ENCODE data around the gene STOX2.

STOX2 gene

DNA sequence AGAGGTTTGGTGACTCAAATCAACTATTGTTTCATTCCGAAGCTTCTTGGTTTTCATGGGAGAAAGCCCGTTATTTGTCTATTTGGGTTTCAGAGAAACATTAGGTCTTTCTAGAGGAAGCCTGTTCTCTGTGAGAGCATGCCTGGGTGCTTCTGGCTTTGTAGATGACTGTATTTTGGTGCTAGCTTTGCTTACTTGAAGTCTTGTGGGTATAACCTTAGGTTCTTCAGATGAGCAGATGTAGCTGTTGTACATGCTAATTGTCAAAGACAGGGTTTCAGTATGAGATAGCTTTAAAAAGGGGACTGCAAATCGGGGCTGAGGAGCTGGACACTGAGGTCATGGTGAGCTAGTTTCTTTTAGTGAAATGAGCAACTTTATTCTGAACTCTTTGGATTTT is 7.9 kb upstream of the STOX2 start:
- no peak for DNase-seq (ENCODE audit: low spot score)

DNA sequence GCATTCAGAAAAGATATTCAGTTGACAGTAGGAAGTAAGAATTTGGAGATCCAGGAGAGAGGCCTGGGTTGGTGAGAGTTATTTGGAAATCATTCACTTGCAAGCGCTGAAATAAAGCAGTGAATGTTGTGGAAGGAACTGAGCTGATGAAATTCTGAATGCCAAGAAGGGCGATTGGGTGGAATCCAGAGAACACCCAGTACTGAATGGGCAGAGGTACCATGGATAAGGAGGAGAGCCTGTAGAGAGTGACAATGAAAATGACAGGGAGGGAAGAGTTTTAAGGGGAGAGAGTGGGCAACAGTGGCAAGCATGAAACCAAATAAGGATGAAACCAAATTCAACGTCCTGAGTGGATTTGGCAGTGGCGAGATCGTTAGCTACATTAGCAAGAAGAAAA is 6.7 kb upstream of the STOX2 start:
- no peak for DNase-seq (ENCODE audit: low spot score)

DNA sequence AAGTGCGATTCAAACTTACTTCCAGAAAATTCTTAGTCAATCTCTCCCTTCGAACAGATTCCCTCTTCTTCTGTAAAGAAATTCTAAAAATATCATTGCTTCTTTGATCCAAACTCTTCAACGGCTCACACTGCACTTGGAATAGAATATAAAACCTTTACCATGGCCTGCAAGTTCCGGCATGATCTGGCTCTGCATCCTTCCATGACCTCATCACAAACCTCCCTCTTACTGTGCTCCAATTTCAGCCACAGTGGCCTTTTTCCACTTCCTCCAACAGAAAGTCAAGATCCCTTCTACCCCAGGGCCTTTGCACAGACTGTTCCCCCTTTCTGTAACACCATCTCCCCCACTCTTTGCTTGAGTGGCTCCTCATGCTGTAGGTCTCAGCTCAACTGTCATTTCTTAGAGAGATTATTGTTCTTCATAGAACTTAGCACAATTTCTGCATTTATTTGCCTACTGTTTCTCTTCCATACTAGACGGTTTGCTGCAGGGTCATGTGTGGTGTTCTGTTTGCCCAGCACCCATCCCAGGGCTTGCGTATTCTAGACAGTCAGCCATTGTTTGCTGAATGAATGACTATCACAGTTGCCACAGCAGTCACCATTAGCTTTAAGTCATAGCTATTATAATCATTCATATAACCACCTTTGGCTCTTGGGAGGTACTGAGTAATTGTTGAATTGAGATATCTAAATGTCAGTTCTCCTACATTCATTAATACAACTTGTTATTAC is 1.9 kb upstream of the STOX2 start:
- no peak for DNase-seq (ENCODE audit: low spot score)

DNA sequence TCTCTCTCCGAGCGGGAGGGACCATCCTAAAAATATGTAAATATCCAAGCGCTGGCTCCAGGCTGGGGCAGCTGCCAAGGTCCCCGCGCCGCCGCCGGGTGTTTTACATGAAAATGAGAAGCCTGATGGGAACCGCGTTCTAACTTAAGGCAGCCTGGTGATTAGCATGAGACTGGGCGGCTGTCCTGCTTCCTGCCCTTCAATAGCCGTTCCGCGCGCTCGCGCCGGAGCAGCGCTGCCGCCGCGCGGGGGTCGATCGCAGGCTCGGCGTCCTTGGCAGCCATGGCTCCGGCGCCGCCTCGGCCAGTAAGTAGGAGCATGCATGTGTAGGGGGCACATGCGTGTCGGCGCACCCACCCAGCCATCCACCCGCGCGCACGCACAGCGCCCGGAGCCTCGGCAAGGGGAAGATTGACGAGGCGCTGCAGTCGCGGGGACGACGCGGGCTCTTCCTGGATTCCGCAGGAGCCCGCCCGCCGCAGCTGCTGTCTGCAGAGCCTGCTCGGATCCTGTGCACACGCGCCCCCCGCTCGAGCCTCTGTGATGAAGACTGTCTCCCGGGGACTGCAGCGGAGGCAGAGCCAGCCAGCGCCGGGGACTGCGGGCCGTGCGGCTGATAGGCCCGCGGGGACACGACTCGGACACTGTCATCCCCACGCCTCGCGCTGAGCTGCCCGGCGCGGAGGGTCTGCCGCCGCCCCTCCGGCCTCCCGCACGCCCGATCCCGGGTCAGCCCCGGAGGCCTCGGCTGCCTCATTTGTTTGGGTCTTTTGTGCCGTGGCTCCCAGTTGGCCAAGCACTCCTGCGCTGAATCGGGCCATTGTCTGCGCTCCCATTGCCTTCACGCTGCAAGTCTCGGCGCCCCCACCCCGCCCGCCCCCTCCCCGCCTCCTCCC is 734 bp downstream of the STOX2 start:
- DNase-seq (ENCODE audit: low spot score) = peak; percentile 76

DNA sequence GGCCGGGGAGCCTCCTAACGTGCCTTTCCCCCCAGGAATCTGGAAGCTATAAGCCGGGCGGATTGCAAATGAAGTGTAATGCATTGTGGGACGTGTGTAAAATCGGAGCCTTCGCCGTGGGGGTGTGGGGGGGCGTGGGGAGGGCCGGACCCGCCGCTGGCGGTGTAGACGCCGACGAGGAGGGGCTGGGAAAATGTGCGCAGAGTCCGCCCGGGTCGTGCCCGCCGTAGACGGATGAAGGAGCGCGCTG is 1.3 kb downstream of the STOX2 start:
- DNase-seq (ENCODE audit: low spot score) = peak; percentile 73

DNA sequence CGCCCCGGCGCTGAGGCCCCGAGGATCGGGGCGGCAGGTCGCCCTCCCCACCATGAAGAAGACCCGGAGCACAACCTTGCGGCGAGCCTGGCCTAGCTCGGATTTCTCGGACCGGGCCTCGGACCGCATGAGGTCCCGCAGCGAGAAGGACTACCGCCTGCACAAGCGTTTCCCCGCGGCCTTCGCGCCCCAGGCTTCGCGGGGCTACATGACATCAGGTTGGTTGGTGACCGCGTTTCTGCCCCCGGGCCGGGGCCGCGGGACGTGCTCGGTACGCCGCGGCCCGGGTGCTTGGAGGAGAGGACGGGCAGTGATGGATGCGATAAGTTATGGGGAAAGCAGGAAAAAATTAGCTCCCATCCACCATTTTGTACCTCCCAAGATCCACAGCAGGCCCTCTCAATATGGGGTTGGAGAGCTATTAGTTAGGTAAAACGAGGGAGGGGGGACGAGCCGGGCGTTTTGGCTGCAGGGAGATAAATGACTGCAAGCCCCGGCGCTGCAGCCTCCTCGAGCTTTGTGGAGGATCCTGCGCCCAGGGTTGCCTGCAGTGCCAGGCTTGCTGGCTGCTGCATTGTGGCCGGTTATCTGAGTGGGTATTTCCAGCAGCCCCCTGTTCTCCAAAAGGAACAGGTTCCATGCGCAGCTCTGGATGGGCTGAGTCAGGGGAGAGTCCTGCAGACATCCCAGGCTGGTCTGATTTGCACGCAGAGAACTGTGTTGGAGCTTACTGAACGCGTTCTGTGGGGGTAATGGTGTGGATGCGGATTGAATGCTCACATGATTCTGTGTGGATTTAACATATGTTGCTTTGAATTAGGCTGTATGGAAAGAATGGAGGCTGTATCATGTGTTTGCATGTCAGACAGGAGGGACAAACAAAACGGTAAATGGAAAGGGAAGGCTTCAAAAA is 1.9 kb downstream of the STOX2 start:
- DNase-seq (ENCODE audit: low spot score) = peak; percentile 70

DNA sequence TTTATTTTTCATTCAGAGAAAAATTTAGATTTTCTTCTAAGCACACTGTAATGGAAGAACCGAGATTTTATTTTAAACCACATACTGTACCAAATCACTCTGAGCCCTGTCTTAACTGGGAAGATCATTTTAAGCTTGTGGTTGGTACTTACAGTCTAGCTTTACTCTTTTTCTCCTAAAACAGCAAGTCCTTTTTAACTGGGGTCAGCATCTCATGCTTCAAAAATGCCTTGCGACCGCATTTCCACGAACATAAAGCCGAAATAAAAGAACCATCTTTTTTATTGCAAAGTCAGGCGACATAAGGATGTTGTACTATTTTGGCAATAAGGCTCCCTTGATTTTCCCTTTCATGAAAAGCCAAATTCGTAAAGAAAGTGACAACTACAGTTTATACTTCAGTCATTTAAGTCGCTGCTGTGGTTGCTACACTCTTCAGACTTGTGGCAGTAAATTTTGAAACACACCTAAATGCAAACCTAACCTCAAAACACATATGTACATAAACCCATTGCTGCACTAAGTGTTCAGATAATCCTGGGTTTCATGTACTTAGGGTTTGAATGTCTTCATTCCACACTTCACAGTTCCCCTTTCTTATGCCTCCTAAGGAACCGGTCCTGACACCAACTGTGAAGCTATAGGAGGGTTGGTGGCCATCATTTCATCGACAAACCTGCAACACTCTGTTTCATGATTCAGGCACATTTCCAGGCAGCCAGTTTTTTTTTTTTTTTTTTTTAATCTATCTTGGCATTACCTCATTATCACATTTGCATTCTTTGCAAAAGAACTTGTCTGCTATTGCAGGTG is 3.0 kb downstream of the STOX2 start:
- DNase-seq (ENCODE audit: low spot score) = no peak

DNA sequence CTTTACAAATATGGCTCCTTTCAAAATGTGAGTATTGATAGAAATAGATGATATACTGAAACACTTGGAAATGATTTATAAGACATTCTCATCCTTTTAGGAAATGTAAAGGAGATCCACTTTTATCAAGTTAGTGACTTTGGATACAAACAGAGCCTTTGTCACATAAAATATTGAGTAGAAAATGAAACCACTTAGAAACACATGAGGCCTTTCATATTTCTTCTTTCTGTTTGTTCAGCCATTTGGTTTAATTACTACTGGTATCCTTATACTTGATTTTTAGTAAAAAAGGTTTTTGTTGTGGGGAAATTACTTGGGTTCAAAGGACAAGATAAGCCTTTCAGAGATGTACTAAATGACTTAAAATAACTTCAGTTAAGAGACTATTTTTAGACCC is 4.1 kb downstream of the STOX2 start:
- no peak for DNase-seq (ENCODE audit: low spot score)

DNA sequence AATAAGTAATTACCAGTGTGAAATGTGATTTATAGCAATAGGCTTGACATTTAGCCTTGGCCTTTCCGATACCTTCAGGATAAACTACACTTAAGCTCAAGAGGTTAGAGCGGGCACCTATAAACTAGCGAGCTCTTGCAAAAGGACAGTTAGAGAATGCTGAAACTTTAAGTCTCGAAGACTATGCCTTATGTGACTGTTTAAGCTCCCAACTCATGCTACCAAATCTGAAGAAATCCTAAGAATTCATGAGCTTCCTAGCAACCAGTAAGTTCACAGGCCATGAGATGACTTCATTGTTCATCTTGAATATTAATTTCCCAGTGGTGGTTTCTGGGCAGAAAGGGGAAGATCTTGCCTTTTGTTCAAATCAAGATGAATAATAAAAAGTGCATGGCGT is 4.7 kb downstream of the STOX2 start:
- DNase-seq (ENCODE audit: low spot score) = no peak

DNA sequence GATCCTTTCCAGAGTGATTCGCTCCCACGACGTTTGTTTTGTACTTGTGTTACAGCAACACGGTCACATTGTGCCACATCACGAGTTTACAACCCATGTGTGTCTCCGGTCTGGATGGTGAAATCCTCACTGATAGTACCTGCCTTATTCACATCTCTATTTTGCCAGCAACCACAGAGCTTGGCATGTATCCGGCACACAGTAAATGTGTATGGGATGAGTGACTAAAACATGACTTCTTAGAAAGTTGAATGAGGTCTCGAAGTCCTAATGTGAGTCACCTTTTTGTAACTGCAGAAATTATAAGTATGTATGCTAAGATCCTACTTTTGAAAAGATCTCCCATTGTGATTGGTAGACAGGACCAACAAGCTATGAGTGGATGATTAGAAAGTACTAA is 7.5 kb downstream of the STOX2 start:
- no peak for DNase-seq (ENCODE audit: low spot score)

DNA sequence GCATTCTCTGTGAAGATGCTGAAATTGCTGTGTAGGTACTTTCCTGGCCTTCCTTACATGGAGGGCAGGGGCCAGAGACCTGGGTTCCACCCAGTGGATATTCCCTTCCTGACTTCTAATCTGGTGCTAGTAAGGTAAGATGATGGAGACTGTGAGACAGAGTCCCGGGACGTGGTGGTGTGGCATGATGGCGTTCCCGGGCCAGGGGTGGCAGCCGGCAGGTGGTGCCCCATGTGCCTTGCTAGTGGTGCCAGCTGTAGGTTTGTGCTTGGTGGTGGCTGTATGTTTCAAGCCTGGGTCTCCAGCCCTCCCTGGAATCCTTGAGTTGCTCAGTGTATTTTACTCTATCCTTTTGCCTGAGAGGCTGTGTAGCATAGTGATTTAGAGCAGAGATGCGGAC is 10.9 kb downstream of the STOX2 start:
- DNase-seq (ENCODE audit: low spot score) = no peak

DNA sequence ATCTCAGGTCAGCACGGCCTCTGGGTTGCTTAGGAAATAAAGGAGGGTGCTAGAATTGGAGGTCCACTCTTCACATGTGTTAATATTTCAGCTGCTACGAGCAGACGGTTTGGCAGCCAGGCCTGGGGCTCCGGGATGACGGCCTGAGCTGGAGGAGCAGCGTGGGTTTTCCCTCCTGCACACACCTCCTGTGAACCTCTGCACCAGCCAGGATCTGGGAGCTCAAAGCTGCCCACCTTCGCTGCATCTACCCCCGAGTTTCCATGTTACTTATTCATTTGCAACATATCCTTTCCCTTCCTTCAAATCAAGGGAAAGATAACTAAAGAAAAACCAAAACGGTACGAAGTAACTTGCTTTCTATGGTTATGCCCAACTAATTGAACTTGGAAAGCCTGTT is 13.6 kb downstream of the STOX2 start:
- DNase-seq (ENCODE audit: low spot score) = no peak

DNA sequence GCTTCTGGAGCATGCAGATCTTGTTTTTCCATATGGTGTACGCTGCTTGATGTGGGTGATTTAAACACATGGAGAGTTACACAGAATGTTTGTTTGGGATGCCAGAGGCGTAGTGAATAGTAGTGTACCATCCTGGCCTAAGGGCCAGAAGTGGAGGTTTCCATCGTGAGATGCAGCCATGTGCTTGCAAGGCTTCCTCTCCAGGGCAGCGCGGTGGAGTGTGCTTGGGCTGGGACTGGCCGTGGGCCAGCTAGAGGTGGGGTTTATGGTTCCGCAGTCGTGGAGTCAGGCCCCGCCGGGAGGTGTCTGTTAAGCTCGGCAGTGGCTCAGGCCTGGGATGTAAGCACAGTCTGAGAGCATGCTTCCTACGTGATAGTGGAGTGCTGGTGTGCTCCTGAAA is 14.0 kb downstream of the STOX2 start:
- peak; percentile 76 for DNase-seq (ENCODE audit: low spot score)

DNA sequence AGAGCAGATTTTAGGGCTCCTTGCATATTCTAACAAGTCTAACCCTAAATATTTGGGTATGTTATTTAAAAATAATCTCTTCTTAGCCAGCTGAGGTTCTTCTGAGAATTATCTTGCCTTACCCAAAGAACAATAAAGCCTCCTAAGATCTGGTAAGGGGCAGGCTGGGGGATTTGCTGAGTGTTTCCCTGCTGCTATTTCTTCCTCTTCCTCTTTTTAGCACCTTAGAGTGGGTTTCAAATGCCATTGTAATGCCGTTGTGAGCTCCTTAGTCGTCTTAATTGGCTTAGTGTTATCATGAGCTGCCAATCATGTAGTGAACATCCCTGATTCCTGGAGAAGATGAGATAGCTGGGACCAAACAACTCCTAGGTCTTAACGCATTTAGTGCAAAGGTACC is 15.4 kb downstream of the STOX2 start:
- DNase-seq (ENCODE audit: low spot score) = no peak

DNA sequence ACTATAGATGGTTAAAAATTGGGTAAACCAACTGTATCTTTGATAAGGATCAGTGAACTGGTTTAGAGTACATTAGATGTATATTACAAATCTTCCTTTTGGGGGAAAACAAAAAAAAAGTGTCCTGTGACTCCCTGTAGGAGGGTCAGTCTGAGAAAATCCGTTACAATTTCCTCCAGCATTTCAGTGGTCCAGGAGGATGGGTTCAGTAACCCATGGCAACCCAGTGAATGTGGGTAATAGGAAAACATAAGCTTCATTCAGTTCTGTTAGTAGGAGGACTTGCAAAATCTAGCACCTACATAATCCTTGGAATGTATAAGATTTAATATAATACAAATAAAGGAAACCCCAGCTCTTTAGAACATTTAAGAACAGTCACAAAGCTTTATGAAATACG is 16.2 kb downstream of the STOX2 start:
- DNase-seq (ENCODE audit: low spot score) = no peak

DNA sequence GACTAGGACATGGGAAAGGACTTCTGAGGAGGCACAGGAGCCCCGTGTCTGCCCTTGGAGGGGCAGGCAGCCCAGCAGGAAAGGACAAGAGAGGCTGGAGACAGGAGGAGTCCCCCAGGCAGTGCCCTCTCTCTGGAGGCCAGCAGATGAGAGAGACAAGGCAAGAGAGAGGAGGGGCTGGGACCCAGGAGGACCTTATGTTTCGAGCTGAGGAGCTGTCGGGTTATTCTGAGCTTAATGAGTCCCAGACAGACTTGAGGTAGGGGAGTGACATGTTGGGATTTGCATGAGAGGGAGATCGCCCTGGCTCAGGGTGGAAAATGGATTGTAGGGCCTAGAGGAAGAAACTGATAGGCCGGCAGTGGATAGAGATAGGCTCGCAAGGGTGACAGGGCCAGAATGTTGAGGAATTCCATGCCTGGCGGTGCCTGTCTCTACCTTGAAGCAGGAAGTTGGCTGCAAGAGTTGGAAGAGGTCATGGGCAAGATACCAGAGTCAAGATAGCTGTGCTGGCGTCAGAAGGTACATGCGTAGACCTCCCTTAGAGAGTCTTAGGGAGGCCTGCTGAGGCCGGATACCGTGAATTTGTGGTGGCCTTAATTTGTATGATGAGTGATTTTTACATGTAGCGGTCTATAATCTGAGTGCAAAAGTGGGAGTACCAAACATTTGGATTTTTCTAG is 19.4 kb downstream of the STOX2 start:
- DNase-seq (ENCODE audit: low spot score) = no peak

DNA sequence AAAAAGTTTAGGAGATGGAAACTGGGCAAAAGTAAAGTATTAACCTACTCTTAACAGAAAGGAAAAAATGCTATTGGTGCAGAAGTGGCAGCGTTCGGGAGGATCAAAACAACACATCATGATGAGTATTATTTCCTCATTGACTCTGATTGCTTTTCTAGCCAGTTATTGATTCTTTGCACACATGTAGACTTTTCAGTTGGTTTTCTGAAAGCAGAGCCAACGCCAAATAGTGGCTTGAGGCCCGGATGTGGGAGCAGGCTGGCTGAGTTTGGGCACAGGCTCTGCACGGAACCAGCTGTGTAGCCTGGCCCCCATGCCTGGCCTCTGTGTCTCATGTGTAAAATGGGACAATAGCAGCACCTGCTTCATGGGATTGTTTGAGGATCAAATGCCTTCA is 21.8 kb downstream of the STOX2 start:
- no peak for DNase-seq (ENCODE audit: low spot score)

DNA sequence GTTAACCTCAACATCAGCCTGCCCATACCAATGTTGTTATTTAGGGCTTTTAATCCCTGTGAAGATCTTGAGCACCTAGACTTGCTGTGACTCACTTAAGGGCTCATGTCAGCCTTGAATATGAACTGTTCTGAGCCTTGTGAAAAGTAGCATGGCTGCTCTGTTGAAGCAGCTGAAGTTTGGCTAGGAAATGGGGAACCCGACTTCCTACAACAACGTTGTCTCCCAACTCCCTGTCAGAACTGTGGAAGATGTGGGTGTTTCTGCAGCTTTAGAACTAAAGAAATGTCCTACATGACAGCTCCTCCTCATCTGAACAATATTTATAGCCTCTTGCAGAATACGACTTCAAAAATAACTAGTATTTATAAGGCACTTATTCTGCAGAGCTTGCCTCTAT is 27.5 kb downstream of the STOX2 start:
- DNase-seq (ENCODE audit: low spot score) = no peak

DNA sequence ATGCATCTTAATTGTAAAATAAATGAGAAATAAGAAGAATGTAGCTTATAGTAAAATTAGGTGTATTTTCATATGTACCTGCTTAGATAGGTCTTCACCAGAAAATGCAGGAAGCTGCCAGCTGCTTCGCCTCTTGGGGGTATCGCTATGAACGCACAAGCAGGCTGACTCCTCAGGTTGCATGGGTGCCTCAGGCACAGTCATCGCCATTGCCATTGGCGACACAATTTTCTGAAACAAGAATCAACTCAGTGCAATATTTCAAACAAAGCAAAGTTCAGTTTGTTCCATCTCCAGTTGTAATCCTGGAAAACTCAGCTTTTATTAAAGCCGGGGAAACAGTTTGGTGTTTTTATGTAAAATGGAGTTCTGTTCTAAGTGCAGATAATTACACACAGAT is 29.7 kb downstream of the STOX2 start:
- DNase-seq (ENCODE audit: low spot score) = no peak

DNA sequence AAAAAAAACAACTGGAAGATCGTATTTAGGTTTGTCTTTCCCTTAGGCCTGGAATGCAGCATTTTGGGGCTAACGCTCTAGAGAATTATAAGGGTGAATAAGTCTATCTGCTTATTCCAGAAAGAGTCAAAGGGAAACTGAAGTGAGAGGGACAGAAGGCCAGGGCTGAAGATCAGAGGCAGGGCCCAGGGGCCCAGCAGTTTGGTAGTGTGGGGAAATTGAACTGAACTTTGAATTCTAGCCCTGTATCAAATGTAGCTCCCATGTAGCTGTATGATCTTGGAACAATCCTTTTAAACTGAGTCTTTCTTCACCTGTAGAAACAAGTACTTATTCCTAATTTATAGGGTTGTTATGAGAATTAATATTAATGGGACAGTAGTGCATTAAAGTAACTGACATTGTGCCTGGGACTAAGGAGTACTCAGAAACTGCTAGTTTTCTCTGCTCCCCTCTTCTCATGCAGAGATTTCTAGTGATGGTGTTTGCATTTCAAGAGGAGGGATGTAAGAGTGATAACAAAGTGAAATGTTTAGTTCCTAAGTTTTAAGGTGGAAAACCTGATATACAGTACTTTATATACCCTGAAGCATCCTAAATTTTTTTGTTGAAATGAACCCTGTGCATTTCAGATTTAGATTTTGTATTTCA is 30.4 kb downstream of the STOX2 start:
- DNase-seq (ENCODE audit: low spot score) = no peak

DNA sequence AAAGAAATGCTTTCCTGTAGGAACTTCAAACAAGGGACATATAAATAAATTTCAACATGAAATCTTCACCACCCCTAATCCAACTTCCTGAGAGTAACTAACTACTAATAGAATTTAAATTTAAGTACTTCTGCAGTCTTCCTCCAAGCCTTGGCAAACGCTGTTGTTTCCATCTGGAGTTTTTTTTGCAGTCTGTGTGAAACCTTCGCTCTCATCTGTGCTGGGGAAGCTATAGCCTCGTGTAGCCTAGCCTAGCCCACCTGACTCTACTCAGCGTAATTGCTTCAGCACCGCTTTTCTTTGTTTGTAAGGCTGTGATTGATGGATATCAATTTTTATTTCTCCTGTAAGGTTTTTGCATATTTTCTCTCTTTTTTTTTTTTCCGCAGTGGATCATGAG is 30.9 kb downstream of the STOX2 start:
- no peak for DNase-seq (ENCODE audit: low spot score)
